IPS-18a (cell line): ENCODE data around the gene PLA2G4E.

Source experiments
- H3K27ac ChIP-seq: one replicate; pipeline ENCODE4 v1.5.1; 2013; ENCODE audit warnings: low read length
- H3K27me3 ChIP-seq: one replicate; pipeline ENCODE4 v1.6.1; 2013; ENCODE audit warnings: mild to moderate bottlenecking, low read length; ENCODE audit not compliant: control insufficient read depth, insufficient read depth
- H3K36me3 ChIP-seq: one replicate; pipeline ENCODE4 v1.6.1; 2013; ENCODE audit warnings: low read depth, low read length; ENCODE audit not compliant: control insufficient read depth
- H3K4me1 ChIP-seq: one replicate; pipeline ENCODE4 v1.6.1; 2013; ENCODE audit warnings: low read depth, low read length; ENCODE audit not compliant: control insufficient read depth
- H3K4me3 ChIP-seq: one replicate; pipeline ENCODE4 v1.5.1; 2013; ENCODE audit warnings: low read length
- H3K9ac ChIP-seq: one replicate; pipeline ENCODE4 v1.6.1; 2013; ENCODE audit warnings: mild to moderate bottlenecking, low read length, moderate library complexity
- H3K9me3 ChIP-seq: one replicate; pipeline ENCODE4 v1.6.1; 2013; ENCODE audit warnings: low read depth, low read length; ENCODE audit not compliant: control insufficient read depth

PLA2G4E gene

GRCh38 chr15:41987246-41987924, 33.5 kb downstream of the PLA2G4E start:
- peaks cover 8% of the 10 kb centered on the region for H3K4me1 ChIP-seq
- H3K9me3 ChIP-seq, result no peaks in the 10 kb centered on the region
- no peak overlapping the region for H3K9ac ChIP-seq
- H3K4me3 ChIP-seq, result no peak overlapping the region
- H3K27me3 ChIP-seq, result no peaks in the 10 kb centered on the region
- H3K36me3 ChIP-seq, result no peaks in the 10 kb centered on the region
- no peak overlapping the region for H3K27ac ChIP-seq

DNA sequence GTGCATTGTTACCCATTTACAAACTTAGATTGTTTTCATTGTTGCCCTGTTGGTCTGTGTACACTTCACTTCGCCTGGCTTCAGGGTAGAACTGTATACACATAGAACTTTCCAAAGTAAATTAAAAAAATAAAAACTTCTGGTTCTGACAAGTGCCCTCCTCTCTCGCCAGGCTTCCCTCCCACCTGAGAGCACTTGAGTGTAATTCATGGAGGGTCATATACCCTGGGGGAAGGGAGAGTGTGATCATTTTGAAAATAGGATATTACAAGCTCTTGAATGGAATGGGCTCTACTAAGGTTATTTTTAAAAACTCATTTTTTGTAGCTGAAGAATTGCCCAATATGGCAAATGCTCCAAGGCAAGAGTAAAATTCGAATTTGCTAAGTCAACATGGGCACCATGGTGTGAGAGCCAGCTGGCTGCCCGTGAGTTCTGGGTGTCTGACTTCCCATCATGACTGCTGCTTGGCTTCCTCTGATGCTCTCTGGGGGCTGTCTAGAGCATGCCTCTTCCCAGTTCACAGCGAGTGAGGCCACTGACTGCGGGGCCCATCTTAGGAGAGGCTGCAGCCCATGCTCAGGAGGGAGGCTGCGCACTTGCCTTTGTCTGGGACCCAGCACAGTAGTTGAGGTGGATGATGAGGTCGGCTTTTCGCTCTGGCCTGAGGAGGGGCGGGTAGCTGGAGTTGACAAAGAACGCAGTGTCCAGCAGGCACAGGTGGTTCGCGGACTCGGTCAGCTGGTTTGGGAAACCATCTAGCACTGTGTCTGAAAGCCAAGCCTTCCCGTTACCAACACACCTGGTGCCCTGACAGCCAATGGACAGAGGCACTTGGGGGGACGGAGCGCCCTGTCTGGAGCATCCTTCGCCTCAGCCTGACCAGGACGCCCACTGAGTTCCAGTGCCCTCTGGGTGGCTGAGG, 35.3 kb downstream of the PLA2G4E start:
- H3K9ac ChIP-seq, result no peak overlapping the region
- H3K27ac ChIP-seq, result no peak overlapping the region
- no peak overlapping the region for H3K4me3 ChIP-seq
- no peaks in the 10 kb centered on the region for H3K9me3 ChIP-seq
- H3K4me1 ChIP-seq, result peaks cover 8% of the 10 kb centered on the region
- H3K36me3 ChIP-seq, result no peaks in the 10 kb centered on the region
- no peaks in the 10 kb centered on the region for H3K27me3 ChIP-seq

- Histone ChIP-seq H3K4me3 (no peak overlapping the region), H3K4me1 (peaks cover under 1% of the 10 kb centered on the region), H3K9ac (no peak overlapping the region), H3K36me3 (no peaks in the 10 kb centered on the region), H3K9me3 (no peaks in the 10 kb centered on the region), H3K27ac (no peak overlapping the region), H3K27me3 (no peaks in the 10 kb centered on the region)
These were observed 36.2 kb downstream of the PLA2G4E start for GRCh38 chr15:41984622-41985021.

DNA sequence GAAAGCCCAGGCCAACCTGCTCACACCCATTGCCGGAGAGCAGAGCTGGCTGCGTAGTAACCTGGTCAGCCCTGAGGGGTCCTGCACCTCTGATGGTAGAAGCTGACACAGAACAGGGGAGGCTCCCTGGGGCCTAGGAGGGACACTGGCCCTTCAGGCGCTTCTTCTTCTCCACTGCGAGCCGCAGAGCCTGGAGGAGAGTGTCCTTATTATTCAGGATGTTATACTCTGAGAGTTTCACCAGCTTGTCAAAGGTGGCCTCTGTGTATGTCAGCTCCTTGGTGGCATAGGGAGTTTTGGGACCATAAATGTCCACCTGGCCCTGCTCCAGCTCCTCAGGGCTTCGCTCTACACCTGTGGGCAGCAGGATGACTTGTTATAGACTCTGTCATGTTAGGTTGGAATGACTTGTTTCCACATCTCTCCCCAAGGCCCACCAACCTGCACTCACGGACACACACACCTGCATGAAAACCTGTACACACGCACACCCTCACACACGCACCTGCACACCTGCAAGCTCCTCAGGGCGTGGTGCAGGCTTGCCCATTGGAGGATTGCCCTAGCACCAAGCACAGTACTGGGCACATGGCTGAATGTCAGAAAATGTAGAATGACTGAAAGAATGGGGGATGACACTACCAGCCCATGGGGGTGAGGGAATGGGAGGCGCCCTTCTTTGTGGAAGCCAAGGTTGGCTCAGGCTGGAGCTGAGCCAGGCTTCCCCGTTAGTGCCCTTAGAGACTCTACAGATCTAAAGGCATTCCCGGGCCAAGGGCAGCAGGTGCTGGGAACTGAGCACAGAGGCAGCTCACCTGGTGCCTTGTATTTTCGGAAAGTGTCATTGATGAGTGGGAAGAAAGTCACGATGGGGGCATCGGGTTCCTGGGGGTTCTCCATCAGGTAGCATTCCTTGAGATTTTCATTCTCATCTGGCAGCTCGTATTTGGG, 36.9 kb downstream of the PLA2G4E start:
- Histone ChIP-seq H3K4me1 (no peaks in the 10 kb centered on the region), H3K9ac (no peak overlapping the region), H3K27ac (no peak overlapping the region), H3K36me3 (no peaks in the 10 kb centered on the region), H3K4me3 (no peak overlapping the region), H3K9me3 (no peaks in the 10 kb centered on the region), H3K27me3 (no peaks in the 10 kb centered on the region)

DNA sequence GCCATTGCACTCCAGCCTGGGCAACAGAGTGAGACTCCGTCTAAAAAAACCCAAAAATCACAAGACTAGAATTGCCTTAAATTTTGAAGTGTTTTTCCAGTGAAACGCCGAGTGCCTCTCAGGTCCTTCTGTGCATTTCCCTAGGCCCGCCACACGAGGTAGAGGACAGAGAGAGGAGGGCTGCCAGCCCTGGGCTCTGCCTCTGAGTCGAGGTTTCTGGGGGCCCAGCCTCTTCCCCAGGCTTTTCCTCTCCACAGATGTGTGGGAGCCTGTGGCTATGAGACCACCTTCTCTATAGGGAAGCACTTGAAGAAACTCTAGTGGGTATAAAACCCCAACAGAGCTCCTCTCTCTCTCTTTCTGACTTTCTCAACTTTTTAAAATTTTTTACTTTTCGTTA, 37.6 kb downstream of the PLA2G4E start:
- Histone ChIP-seq H3K36me3 (no peaks in the 10 kb centered on the region), H3K9me3 (no peaks in the 10 kb centered on the region), H3K4me1 (no peaks in the 10 kb centered on the region), H3K27ac (no peak overlapping the region), H3K4me3 (no peak overlapping the region), H3K9ac (no peak overlapping the region), H3K27me3 (no peaks in the 10 kb centered on the region)

DNA sequence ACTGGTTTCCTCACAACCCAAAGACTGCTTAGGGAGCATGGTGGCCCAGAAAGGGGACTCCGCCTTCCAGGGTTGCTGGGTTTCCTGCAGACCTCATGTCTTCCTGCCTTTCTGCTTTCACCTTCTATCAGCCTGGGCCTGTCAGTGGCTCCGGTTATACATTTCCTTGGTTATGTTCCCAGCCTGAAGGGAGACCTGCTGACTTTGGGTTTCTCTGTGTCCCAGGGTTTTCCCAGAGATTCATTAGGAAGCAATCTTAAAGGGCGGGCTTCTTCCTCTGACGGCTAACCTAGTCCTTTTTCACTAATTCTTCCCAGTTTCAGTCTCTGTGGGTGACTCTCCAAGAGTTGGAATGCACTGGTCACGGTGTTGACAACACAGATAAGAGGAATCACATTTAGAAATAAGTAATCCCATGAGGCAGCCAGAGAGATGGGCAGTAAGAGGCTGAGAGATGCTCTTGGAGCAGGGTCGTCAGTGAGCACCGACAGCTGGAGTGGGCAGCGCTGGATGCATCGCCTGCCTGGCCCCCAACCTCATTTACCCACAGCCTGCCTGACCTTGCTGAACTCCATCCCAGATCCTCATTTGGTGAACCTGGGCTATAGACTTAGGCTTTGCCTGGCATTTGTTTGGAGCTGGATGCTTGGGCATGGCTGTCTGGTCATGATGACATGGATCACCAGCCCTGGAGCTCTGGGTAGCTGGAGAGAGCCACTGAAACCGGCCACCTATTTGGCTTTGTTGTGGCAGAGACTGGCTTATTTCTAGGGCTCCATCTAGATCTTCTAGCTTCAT, 38.5 kb downstream of the PLA2G4E start:
- Histone ChIP-seq H3K4me3 (no peak overlapping the region), H3K9ac (no peak overlapping the region), H3K27me3 (no peaks in the 10 kb centered on the region), H3K36me3 (no peaks in the 10 kb centered on the region), H3K27ac (no peak overlapping the region), H3K9me3 (no peaks in the 10 kb centered on the region), H3K4me1 (no peaks in the 10 kb centered on the region)

DNA sequence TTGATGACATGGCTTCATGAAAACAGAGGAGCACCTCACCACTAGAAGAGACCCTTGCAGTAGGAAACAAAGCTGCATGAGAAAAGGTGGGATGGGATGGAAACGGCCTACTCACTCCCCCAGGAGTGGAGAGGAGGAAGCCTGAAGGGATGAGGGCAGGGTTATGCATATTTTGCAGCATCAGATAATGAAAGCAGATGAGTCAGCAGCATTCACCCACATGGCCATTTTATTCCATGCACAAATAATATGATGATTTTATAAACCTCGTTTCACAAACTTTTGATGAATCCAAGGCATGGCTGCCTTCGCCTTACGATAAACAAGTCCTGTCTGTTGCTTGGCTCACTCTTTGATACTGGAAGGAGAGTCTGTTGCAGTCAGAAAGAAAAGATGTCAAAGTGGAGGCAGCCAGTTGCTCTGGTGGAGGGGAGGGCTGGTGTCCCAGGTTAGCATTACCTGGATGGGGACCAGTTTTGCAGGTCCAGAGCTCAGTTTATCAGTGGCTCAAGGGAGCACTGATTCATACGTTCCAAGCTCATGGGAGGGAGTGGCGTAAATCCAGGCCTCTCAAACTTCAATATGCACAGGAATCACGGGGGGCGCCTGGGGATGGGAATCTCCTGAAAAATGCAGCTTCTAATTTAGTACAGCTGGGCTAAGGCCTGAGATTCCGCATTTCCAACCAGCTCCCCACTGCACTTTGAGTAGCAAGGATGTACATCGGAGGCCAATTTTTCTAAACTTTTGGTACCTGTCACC, 39.3 kb downstream of the PLA2G4E start:
- Histone ChIP-seq H3K4me3 (no peak overlapping the region), H3K9me3 (no peaks in the 10 kb centered on the region), H3K36me3 (no peaks in the 10 kb centered on the region), H3K4me1 (no peaks in the 10 kb centered on the region), H3K27me3 (no peaks in the 10 kb centered on the region), H3K9ac (no peak overlapping the region), H3K27ac (no peak overlapping the region)

GRCh38 chr15:41980654-41981323, 40.1 kb downstream of the PLA2G4E start:
- H3K9me3 ChIP-seq, result no peaks in the 10 kb centered on the region
- no peak overlapping the region for H3K9ac ChIP-seq
- no peaks in the 10 kb centered on the region for H3K4me1 ChIP-seq
- H3K36me3 ChIP-seq, result no peaks in the 10 kb centered on the region
- H3K27me3 ChIP-seq, result no peaks in the 10 kb centered on the region
- H3K27ac ChIP-seq, result no peak overlapping the region
- no peak overlapping the region for H3K4me3 ChIP-seq

DNA sequence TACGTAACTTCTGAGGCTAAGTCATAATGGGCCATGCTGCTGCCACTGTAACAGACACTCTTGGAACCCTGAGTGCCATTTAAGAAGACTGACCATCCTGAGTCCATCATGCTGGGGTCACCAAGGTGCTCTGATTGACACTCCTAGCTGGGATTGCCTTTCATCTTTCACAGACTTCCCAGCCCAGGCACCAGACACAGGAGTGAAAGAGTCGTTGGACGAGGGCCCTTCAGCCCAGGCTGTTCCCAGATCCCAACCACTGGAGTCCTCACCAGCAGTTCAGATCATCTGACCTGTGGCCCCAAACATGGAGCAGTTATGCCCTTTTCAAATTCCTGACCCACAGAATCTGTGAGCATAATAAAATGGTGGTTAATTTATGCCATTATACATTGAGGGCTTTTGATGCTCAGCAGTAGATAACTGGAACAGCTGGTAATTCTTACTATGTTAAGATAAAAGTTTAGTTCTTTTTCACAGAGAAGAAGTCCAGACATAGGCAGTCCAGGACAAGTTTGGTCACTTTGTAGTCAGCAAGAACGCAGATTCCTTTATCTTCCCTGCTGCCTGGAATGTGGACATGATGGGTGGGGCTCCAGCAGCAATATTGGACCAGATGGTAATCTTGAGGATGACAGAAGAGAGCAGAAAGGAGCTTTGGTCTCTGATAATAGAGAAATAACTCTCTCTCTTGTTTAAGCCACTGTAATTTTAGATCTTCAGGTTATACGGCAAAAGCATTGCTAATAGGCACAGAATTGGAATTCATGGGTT, 41.2 kb downstream of the PLA2G4E start:
- Histone ChIP-seq H3K27ac (no peak overlapping the region), H3K27me3 (no peaks in the 10 kb centered on the region), H3K9ac (no peak overlapping the region), H3K36me3 (no peaks in the 10 kb centered on the region), H3K4me3 (no peak overlapping the region), H3K4me1 (no peaks in the 10 kb centered on the region), H3K9me3 (no peaks in the 10 kb centered on the region)
